Measurements from ENCODE around the gene UTS2R. TPM values are rescaled to one million over a fixed set of nuclear protein-coding genes. Genes with fewer than 3 reads are reported as not detected.

UTS2R gene
- total RNA-seq, 1 experiment from 2014 or later, result 0.46 TPM

DNA sequence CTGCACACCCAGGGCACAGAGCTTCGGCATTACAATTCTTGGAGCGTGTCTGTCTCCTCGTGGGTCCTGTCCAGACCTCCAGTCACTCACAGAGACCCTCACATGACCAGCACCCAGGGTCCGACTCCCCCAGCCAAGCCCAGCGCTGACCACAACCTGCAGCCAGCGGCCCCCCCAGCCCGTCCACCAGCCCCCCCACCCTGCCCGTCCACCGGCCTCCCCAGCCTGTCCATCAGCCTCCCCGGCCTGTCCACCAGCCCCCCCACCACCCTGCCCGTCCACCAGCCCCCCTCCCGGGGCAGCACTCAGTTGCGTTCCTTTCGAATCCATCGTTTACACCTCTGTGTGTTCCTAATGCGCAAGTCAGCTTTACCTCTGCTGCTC lies 43.8 kb upstream of the UTS2R start (continued):
- TF ChIP-seq ZNF671 (CRISPR knock-in tag; IDR thresholded peaks at IDR 0.05) (no peak), GABPB1 (CRISPR knock-in tag; IDR thresholded peaks at IDR 0.05) (no peak), NR3C1 (CRISPR knock-in tag; conservative IDR thresholded peaks at IDR 0.05; ENCODE audit: low read depth) (no peak), ZBTB21 (CRISPR knock-in tag; IDR thresholded peaks at IDR 0.05; ENCODE audit: borderline replicate concordance) (no peak), RORB (CRISPR knock-in tag; IDR thresholded peaks at IDR 0.05) (no peak), CREB1 (CRISPR knock-in tag; IDR thresholded peaks at IDR 0.05) (no peak)
- TF ChIP-seq, protein P1, sequence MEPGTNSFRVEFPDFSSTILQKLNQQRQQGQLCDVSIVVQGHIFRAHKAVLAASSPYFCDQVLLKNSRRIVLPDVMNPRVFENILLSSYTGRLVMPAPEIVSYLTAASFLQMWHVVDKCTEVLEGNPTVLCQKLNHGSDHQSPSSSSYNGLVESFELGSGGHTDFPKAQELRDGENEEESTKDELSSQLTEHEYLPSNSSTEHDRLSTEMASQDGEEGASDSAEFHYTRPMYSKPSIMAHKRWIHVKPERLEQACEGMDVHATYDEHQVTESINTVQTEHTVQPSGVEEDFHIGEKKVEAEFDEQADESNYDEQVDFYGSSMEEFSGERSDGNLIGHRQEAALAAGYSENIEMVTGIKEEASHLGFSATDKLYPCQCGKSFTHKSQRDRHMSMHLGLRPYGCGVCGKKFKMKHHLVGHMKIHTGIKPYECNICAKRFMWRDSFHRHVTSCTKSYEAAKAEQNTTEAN (CRISPR knock-in tag; IDR thresholded peaks at IDR 0.05), result no peak
- TF ChIP-seq, protein P2, sequence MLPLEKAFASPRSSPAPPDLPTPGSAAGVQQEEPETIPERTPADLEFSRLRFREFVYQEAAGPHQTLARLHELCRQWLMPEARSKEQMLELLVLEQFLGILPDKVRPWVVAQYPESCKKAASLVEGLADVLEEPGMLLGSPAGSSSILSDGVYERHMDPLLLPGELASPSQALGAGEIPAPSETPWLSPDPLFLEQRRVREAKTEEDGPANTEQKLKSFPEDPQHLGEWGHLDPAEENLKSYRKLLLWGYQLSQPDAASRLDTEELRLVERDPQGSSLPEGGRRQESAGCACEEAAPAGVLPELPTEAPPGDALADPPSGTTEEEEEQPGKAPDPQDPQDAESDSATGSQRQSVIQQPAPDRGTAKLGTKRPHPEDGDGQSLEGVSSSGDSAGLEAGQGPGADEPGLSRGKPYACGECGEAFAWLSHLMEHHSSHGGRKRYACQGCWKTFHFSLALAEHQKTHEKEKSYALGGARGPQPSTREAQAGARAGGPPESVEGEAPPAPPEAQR (CRISPR knock-in tag; IDR thresholded peaks at IDR 0.05), result no peak
- TF ChIP-seq, protein P3, sequence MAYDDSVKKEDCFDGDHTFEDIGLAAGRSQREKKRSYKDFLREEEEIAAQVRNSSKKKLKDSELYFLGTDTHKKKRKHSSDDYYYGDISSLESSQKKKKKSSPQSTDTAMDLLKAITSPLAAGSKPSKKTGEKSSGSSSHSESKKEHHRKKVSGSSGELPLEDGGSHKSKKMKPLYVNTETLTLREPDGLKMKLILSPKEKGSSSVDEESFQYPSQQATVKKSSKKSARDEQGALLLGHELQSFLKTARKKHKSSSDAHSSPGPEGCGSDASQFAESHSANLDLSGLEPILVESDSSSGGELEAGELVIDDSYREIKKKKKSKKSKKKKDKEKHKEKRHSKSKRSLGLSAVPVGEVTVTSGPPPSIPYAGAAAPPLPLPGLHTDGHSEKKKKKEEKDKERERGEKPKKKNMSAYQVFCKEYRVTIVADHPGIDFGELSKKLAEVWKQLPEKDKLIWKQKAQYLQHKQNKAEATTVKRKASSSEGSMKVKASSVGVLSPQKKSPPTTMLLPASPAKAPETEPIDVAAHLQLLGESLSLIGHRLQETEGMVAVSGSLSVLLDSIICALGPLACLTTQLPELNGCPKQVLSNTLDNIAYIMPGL (CRISPR knock-in tag; IDR thresholded peaks at IDR 0.05), result no peak
- TF ChIP-seq, protein P4, sequence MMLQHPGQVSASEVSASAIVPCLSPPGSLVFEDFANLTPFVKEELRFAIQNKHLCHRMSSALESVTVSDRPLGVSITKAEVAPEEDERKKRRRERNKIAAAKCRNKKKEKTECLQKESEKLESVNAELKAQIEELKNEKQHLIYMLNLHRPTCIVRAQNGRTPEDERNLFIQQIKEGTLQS (CRISPR knock-in tag; conservative IDR thresholded peaks at IDR 0.05), result no peak
- TF ChIP-seq, protein P5, sequence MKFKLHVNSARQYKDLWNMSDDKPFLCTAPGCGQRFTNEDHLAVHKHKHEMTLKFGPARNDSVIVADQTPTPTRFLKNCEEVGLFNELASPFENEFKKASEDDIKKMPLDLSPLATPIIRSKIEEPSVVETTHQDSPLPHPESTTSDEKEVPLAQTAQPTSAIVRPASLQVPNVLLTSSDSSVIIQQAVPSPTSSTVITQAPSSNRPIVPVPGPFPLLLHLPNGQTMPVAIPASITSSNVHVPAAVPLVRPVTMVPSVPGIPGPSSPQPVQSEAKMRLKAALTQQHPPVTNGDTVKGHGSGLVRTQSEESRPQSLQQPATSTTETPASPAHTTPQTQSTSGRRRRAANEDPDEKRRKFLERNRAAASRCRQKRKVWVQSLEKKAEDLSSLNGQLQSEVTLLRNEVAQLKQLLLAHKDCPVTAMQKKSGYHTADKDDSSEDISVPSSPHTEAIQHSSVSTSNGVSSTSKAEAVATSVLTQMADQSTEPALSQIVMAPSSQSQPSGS (CRISPR knock-in tag; IDR thresholded peaks at IDR 0.05; ENCODE audit: borderline replicate concordance, low read depth), result no peak

DNA sequence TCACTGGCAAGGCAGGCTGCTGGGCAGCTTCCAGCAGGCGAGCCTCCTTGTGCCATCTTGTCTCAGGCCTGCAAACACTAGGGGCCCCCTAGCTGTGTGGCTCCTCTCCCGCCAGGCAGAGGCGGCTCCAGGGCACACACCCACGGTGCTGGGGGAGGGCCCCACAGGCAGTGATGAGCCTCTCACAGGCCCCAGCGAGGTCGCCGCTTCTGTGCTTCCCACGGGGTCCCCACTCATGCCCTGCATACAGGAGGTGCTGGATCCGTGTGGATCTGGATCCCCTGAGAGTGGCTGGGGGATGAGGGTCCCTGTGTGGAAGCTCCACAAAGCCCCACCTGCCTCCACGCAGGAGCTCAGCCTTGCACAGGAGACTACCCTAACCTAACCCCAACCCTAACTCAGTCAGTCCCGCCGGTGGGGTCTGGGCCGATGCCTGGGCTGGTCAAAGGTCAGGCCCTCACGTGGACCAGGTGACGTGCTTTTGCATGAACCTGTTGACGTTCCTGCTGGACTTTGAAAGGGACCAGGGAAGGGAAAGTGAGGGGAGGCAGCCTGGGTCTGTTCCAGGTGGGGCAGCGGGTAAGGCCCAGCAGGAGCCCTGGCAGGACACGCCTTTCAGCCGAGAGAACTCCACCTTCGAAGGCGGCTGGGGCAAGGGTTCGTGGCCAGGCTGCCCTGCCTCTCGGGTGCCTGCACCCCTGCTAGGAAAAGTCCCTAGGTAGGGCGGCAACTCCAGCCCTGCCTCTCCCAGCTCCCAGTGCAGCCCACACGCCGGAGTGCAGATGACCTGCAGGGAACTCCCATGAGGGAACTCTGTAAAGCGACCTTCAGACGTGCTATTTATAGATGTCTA lies 43.2 kb upstream of the UTS2R start:
- TF ChIP-seq GABPB1 (CRISPR knock-in tag; IDR thresholded peaks at IDR 0.05), result 0 out of 2 replicates have a peak, but pooled peaks have one; percentile 22
- no peak for TF ChIP-seq EMX1 (CRISPR knock-in tag; IDR thresholded peaks at IDR 0.05)
- Mint-ChIP-seq H3K36me3 (no peaks in the 10 kb centered on the region), H3K4me3 (no peak overlapping the region), H3K9me3 (no peaks in the 10 kb centered on the region), H3K27ac (no peak overlapping the region), H3K4me1 (peaks cover 12% of the 10 kb centered on the region), H3K27me3 (ENCODE audit: low read depth) (peaks cover 29% of the 10 kb centered on the region)
- ChIA-PET CTCF (interaction anchor here (1.5 to 1.7 kb wide), 2 partner anchors 8 to 92 kb away, joined by 5 to 8 read pairs; no protein-coding TSS in a partner anchor), POLR2A (no interaction called here)
- ATAC-seq (no peak), DNase-seq (ENCODE audit: low spot score) (no peak)

DNA sequence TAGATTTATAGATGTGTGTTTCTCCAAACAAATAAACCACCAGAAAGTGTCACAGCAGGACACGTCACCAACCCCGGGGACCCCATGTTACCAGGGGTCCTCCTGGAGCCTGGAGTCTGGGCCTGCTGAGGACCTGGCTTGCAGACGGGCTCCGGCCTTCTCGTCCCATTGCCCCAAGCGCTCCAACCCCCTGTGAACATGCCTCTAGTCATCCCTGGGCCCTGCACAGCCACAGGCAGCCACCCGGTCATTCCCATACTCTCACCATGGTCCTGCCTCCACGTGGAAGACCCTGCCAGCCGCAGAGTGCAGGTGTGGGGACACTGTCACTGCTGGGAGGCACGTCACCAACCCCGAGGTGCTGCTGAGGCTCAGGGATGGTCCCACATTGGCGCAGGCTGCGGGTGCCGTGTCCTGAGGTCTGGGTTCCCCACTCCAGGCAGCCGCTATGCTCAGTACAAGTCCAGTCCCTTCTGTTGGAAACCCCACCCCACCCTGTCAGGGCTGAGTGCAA lies 42.5 kb upstream of the UTS2R start:
- ATAC-seq, result no peak
- TF ChIP-seq, protein P6, sequence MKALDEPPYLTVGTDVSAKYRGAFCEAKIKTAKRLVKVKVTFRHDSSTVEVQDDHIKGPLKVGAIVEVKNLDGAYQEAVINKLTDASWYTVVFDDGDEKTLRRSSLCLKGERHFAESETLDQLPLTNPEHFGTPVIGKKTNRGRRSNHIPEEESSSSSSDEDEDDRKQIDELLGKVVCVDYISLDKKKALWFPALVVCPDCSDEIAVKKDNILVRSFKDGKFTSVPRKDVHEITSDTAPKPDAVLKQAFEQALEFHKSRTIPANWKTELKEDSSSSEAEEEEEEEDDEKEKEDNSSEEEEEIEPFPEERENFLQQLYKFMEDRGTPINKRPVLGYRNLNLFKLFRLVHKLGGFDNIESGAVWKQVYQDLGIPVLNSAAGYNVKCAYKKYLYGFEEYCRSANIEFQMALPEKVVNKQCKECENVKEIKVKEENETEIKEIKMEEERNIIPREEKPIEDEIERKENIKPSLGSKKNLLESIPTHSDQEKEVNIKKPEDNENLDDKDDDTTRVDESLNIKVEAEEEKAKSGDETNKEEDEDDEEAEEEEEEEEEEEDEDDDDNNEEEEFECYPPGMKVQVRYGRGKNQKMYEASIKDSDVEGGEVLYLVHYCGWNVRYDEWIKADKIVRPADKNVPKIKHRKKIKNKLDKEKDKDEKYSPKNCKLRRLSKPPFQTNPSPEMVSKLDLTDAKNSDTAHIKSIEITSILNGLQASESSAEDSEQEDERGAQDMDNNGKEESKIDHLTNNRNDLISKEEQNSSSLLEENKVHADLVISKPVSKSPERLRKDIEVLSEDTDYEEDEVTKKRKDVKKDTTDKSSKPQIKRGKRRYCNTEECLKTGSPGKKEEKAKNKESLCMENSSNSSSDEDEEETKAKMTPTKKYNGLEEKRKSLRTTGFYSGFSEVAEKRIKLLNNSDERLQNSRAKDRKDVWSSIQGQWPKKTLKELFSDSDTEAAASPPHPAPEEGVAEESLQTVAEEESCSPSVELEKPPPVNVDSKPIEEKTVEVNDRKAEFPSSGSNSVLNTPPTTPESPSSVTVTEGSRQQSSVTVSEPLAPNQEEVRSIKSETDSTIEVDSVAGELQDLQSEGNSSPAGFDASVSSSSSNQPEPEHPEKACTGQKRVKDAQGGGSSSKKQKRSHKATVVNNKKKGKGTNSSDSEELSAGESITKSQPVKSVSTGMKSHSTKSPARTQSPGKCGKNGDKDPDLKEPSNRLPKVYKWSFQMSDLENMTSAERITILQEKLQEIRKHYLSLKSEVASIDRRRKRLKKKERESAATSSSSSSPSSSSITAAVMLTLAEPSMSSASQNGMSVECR (CRISPR knock-in tag; IDR thresholded peaks at IDR 0.05; ENCODE audit: borderline replicate concordance), result no peak
- no peak for TF ChIP-seq MYBL2 (CRISPR knock-in tag; IDR thresholded peaks at IDR 0.05)
- TF ChIP-seq ZNF423 (CRISPR knock-in tag; IDR thresholded peaks at IDR 0.05), result no peak
- no peak for TF ChIP-seq GRHL2 (CRISPR knock-in tag; IDR thresholded peaks at IDR 0.05; ENCODE audit: insufficient replicate concordance, severe bottlenecking)
- no peak for TF ChIP-seq ZNF317 (CRISPR knock-in tag; IDR thresholded peaks at IDR 0.05; ENCODE audit: borderline replicate concordance, low read depth)
- TF ChIP-seq, protein P7, sequence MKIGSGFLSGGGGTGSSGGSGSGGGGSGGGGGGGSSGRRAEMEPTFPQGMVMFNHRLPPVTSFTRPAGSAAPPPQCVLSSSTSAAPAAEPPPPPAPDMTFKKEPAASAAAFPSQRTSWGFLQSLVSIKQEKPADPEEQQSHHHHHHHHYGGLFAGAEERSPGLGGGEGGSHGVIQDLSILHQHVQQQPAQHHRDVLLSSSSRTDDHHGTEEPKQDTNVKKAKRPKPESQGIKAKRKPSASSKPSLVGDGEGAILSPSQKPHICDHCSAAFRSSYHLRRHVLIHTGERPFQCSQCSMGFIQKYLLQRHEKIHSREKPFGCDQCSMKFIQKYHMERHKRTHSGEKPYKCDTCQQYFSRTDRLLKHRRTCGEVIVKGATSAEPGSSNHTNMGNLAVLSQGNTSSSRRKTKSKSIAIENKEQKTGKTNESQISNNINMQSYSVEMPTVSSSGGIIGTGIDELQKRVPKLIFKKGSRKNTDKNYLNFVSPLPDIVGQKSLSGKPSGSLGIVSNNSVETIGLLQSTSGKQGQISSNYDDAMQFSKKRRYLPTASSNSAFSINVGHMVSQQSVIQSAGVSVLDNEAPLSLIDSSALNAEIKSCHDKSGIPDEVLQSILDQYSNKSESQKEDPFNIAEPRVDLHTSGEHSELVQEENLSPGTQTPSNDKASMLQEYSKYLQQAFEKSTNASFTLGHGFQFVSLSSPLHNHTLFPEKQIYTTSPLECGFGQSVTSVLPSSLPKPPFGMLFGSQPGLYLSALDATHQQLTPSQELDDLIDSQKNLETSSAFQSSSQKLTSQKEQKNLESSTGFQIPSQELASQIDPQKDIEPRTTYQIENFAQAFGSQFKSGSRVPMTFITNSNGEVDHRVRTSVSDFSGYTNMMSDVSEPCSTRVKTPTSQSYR (CRISPR knock-in tag; IDR thresholded peaks at IDR 0.05), result no peak

More for the DNA sequence above, 42.5 kb upstream of the UTS2R start:
- Mint-ChIP-seq H3K27ac (no peak overlapping the region), H3K36me3 (no peaks in the 10 kb centered on the region), H3K27me3 (ENCODE audit: low read depth) (peaks cover 35% of the 10 kb centered on the region), H3K4me3 (no peak overlapping the region), H3K9me3 (no peaks in the 10 kb centered on the region), H3K4me1 (peaks cover 12% of the 10 kb centered on the region)
- DNase-seq (ENCODE audit: low spot score), result no peak
- CTCF ChIA-PET, result no interaction called here
- POLR2A ChIA-PET, result no interaction called here

All from WTC11 (cell line).